Panc1 (cell line): ENCODE results near the gene PDCL3. TPM values are rescaled to one million over a fixed set of nuclear protein-coding genes. Genes with fewer than 3 reads are reported as not detected.

Experiments used
- ATAC-seq: fragments of 200-7000 bp; cut with Tn5 transposase; 2 replicates; pipeline ENCODE4 v1.9.1; 2020; ENCODE audit warnings: mild to moderate bottlenecking, moderate library complexity
- BruUV-seq: library from RNA; stranded (reverse); fragments of 400-500 nt; replicated peaks from 2 replicates; lab custom pipeline; 2021; lab: Mats Ljungman, UMichigan
- CTCF ChIA-PET: fragments of 300-600 bp; sonication (Branson Sonifier 250); formaldehyde crosslinking; loops from one replicate; lab custom pipeline; 2022; ENCODE audit warnings: antibody characterized with exemption; lab: Charles Lee
- POLR2A ChIA-PET: fragments of 300-600 bp; sonication (Branson Sonifier 250); formaldehyde crosslinking; loops from one replicate; lab custom pipeline; 2022; ENCODE audit warnings: antibody characterized with exemption; lab: Charles Lee
- DNase-seq: peaks from one replicate; pipeline ENCODE4 v3.0.0-alpha.2; 2010; ENCODE audit warnings: low read depth, low spot score
- H3K27ac ChIP-seq: 2 replicates; pipeline ENCODE4 v1.5.1; 2011; ENCODE audit warnings: mild to moderate bottlenecking, low read length, inconsistent platforms
- H3K27me3 ChIP-seq: fragments of 200-500 bp; sonication (Bioruptor generic); 2 replicates; pipeline ENCODE4 v1.6.0; 2014; ENCODE audit warnings: low read length, inconsistent platforms; ENCODE audit not compliant: control insufficient read depth, insufficient read depth
- H3K36me3 ChIP-seq: fragments of 200-500 bp; sonication (Bioruptor generic); 2 replicates; pipeline ENCODE4 v1.5.1; 2014; ENCODE audit warnings: inconsistent platforms, mild to moderate bottlenecking, low read length, moderate library complexity; ENCODE audit not compliant: control insufficient read depth, insufficient read depth
- H3K4me1 ChIP-seq: 2 replicates; pipeline ENCODE4 v1.5.1; 2011; ENCODE audit warnings: inconsistent platforms, mild to moderate bottlenecking, low read length, moderate library complexity; ENCODE audit not compliant: control insufficient read depth, insufficient read depth
- H3K4me3 ChIP-seq, 2 experiments: 2 replicates each; pipeline ENCODE4 v1.5.1; 2011 to 2012; ENCODE audit warnings: low read depth in 2 of 2, low read length in 2 of 2, mild to moderate bottlenecking in 2 of 2, inconsistent platforms in 1 of 2, moderate library complexity in 1 of 2
- H3K9me3 ChIP-seq: fragments of 200-500 bp; sonication (Bioruptor generic); 2 replicates; pipeline ENCODE4 v1.5.1; 2014; ENCODE audit warnings: low read depth, mild to moderate bottlenecking, inconsistent platforms, low read length, moderate library complexity; ENCODE audit not compliant: control insufficient read depth, insufficient read depth
- CTCF ChIP-seq: fragments of 450-650 bp; IDR thresholded peaks from 2 replicates; pipeline ENCODE4 v1.5.1; 2017; ENCODE audit warnings: mild to moderate bottlenecking
- POLR2AphosphoS5 ChIP-seq: IDR thresholded peaks from 2 replicates; pipeline ENCODE4 v1.6.1; 2012; ENCODE audit warnings: mild to moderate bottlenecking, low read depth, low read length, moderate library complexity
- REST ChIP-seq, 2 experiments: IDR thresholded peaks; 2 replicates each; pipeline ENCODE4 v1.6.1; 2011 to 2012; ENCODE audit warnings: low read depth in 2 of 2, control low read depth in 1 of 2, low read length in 1 of 2, mild to moderate bottlenecking in 1 of 2, moderate library complexity in 1 of 2; ENCODE audit not compliant: insufficient read depth in 1 of 2
- SIN3A ChIP-seq: IDR thresholded peaks from 2 replicates; pipeline ENCODE4 v1.6.1; 2012; ENCODE audit warnings: low read depth, mild to moderate bottlenecking, low read length, moderate library complexity, borderline replicate concordance; ENCODE audit not compliant: insufficient read depth
- TCF7L2 ChIP-seq: IDR thresholded peaks from 2 replicates; pipeline ENCODE4 v1.6.1; 2011; ENCODE audit warnings: mild to moderate bottlenecking, low read depth, low read length, inconsistent platforms
- in situ Hi-C: cut with HindIII; loops from 2 replicates; pipeline ENCODE4 v1.10.0; 2016; ENCODE audit warnings: low sequenced_read_pairs, low pct_unique_long_range_greater_than_20kb
- intact Hi-C: fragments of 100-400 bp; cut with micrococcal nuclease; formaldehyde crosslinking; loops from one replicate; pipeline ENCODE4 v1.10.0; 2022; ENCODE audit not compliant: unreplicated experiment
- total RNA-seq: library from RNA; stranded (reverse); gene quantifications from one replicate; pipeline ENCODE4 v1.2.1, GENCODE V29; 2021; ENCODE audit not compliant: unreplicated experiment

Gene PDCL3
- total RNA-seq, 1 experiment from 2014 or later = 43.1 TPM

GRCh38 chr2:100527440-100528015 lies 35.3 kb upstream of the PDCL3 start:
- no peaks in the 10 kb centered on the region for H3K9me3 ChIP-seq
- DNase-seq (no peak), ATAC-seq (no peak)
- no peaks in the 10 kb centered on the region for H3K27me3 ChIP-seq
- no TSS peak for BruUV-seq
- TF ChIP-seq CTCF = no peak
- no peak for TF ChIP-seq SIN3A
- TF ChIP-seq POLR2AphosphoS5 = no peak
- TF ChIP-seq REST (IDR thresholded peaks at IDR 0.05; ENCODE audit: insufficient read depth in 1 of 2, low read depth in 2 of 2, low read length in 1 of 2) = no peak
- TF ChIP-seq TCF7L2 = no peak
- ChIA-PET CTCF (no interaction called here), POLR2A (interaction anchor here (0.5 kb wide), 1 partner anchor 728 kb away, joined by 3 read pairs; no protein-coding TSS in a partner anchor)
- no peaks in the 10 kb centered on the region for H3K4me1 ChIP-seq
- in situ Hi-C loops = no loop called here
- H3K4me3 ChIP-seq = no peak overlapping the region
- H3K27ac ChIP-seq = no peak overlapping the region
- intact Hi-C loops = no loop called here
- no peaks in the 10 kb centered on the region for H3K36me3 ChIP-seq

- no peaks in the 10 kb centered on the region for H3K36me3 ChIP-seq
- H3K4me1 ChIP-seq = no peaks in the 10 kb centered on the region
- intact Hi-C loops = no loop called here
- no TSS peak for BruUV-seq
- no peak overlapping the region for H3K4me3 ChIP-seq
- no peaks in the 10 kb centered on the region; the same call in 1 of the 2 replicates for H3K27me3 ChIP-seq
- no peak for DNase-seq
- no peak overlapping the region for H3K27ac ChIP-seq
- CTCF ChIA-PET = no interaction called here
- ATAC-seq = no peak
- TF ChIP-seq SIN3A (no peak), POLR2AphosphoS5 (no peak), REST (IDR thresholded peaks at IDR 0.05; ENCODE audit: insufficient read depth in 1 of 2, low read depth in 2 of 2, low read length in 1 of 2) (no peak), CTCF (no peak), TCF7L2 (no peak)
- in situ Hi-C loops = no loop called here
- H3K9me3 ChIP-seq = no peaks in the 10 kb centered on the region
- POLR2A ChIA-PET = no interaction called here
These were observed 33.6 kb upstream of the PDCL3 start for GRCh38 chr2:100529176-100529575.
